BLaER1 treated with 17β-estradiol and CSF1 and Interleukin-3, amounts not matched to agents 10 nM and 100 nM (cell line): Measurements from ENCODE around the gene ART1.

Experiments
- H3K27ac ChIP-seq, 11 experiments: shearing (Covaris generic); formaldehyde crosslinking; 2 replicates each; pipeline ENCODE4 v1.8.1; 2022
- H3K27me3 ChIP-seq, 11 experiments: shearing (Covaris generic); formaldehyde crosslinking; 2 replicates each; pipeline ENCODE4 v1.8.1; 2022
- H3K36me3 ChIP-seq, 11 experiments: shearing (Covaris generic); formaldehyde crosslinking; 2 replicates each; pipeline ENCODE4 v1.8.1; 2022
- H3K4me1 ChIP-seq, 10 experiments: shearing (Covaris generic); formaldehyde crosslinking; 2 replicates each; pipeline ENCODE4 v1.8.1; 2022
- H3K4me2 ChIP-seq, 11 experiments: shearing (Covaris generic); formaldehyde crosslinking; 2 replicates each; pipeline ENCODE4 v1.8.1; 2022
- H3K4me3 ChIP-seq, 10 experiments: shearing (Covaris generic); formaldehyde crosslinking; 2 replicates each; pipeline ENCODE4 v1.8.1; 2022
- H3K9ac ChIP-seq, 11 experiments: shearing (Covaris generic); formaldehyde crosslinking; 2 replicates each; pipeline ENCODE4 v1.8.1; 2022
- H3K9me3 ChIP-seq, 11 experiments: shearing (Covaris generic); formaldehyde crosslinking; replicated peaks in 1 of 11; 2 replicates each; pipeline ENCODE4 v1.8.1; 2022
- H4K20me1 ChIP-seq, 11 experiments: shearing (Covaris generic); formaldehyde crosslinking; 2 replicates each; pipeline ENCODE4 v1.8.1; 2022
- Cebpa-rat ChIP-seq, 11 experiments: shearing (Covaris generic); IDR thresholded peaks; 2 replicates each; pipeline ENCODE4 v1.8.1; 2022

The ART1 gene

DNA sequence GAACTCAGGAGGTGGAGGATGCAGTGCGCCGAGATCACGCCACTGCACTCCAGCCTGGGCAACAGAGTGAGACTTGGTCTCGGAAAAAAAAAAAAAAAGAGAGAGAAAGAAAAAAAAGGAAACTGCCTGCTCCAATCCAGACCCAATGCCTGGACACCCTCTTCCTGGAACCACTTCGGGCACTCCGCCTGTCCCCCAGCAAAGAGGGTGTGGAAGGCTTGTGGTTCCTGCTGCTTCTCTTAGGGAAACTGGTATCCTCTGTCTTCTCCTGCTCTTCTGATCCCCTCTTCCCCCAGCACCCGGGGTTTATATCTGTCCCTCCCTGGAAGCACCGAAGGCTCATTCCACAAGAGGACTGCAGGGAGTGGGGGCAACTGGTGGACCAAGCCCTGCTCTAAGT is 13.3 kb downstream of the ART1 start:
- H3K4me1 ChIP-seq = no peaks in the 10 kb centered on the region
- H3K9ac ChIP-seq = no peak overlapping the region
- no peak for TF ChIP-seq Cebpa-rat (IDR thresholded peaks at IDR 0.05)
- H3K27ac ChIP-seq = no peak overlapping the region
- H4K20me1 ChIP-seq = no peaks in the 10 kb centered on the region
- H3K36me3 ChIP-seq = no peaks in the 10 kb centered on the region
- H3K27me3 ChIP-seq = no peaks in the 10 kb centered on the region
- H3K4me2 ChIP-seq = no peak overlapping the region
- H3K9me3 ChIP-seq = no peaks in the 10 kb centered on the region
- no peak overlapping the region for H3K4me3 ChIP-seq

DNA sequence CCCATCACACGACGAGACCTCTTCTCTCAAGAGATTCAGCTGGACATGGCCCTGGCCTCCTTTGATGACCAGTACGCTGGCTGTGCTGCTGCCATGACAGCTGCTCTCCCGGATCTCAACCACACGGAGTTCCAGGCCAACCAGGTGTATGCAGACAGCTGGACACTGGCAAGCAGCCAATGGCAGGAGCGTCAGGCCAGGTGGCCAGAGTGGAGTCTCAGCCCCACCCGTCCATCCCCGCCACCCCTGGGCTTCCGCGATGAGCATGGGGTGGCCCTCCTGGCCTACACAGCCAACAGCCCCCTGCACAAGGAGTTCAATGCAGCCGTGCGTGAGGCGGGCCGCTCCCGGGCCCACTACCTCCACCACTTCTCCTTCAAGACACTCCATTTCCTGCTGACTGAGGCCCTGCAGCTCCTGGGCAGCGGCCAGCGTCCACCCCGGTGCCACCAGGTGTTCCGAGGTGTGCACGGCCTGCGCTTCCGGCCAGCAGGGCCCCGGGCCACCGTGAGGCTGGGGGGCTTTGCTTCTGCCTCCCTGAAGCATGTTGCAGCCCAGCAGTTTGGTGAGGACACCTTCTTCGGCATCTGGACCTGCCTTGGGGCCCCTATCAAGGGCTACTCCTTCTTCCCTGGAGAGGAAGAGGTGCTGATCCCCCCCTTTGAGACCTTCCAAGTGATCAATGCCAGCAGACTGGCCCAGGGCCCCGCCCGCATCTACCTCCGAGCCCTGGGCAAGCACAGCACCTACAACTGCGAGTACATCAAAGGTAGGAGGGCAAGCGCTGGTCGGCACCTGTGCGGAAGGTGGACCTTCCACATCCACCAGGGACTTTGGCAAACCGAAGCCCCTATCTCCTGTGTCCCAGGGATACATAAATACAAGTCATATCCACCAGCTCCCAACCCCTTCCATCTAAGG is 14.9 kb downstream of the ART1 start:
- H3K9me3 ChIP-seq = no peaks in the 10 kb centered on the region
- no peaks in the 10 kb centered on the region for H3K27me3 ChIP-seq
- H3K4me2 ChIP-seq = no peak overlapping the region
- no peaks in the 10 kb centered on the region for H4K20me1 ChIP-seq
- H3K4me3 ChIP-seq = no peak overlapping the region
- TF ChIP-seq Cebpa-rat (IDR thresholded peaks at IDR 0.05) = no peak
- no peak overlapping the region for H3K27ac ChIP-seq
- no peak overlapping the region for H3K9ac ChIP-seq
- peaks cover 8 to 15% (median 11%) of the 10 kb centered on the region in 11 experiments for H3K36me3 ChIP-seq
- H3K4me1 ChIP-seq = no peaks in the 10 kb centered on the region

DNA sequence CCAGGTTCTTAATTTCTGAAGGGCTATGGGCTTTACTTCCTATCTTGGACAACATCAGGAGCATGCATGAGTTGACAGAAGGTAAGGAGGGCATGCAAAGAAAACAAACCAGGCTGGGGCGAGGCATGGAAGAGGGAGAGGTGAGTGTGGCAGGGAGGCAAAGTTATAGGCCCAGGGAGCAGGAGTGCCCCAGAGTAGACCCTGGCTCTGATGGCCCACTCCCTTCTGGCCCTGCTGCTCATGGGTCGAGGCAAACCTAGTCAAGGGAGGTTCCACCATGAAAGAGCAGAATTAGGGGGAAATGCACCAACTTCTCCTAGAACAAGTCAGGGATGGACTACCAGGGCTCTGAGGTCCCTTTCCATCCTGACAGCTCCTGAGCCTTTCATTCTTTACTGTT is 16.0 kb downstream of the ART1 start:
- Histone ChIP-seq H3K36me3 (peaks cover 11 to 26% (median 22%) of the 10 kb centered on the region in 11 experiments), H3K9me3 (no peaks in the 10 kb centered on the region), H3K27ac (no peak overlapping the region), H3K4me2 (no peak overlapping the region), H3K4me1 (peaks cover 0 to 8% (median 5%) of the 10 kb centered on the region in 10 experiments; a peak in 11 of 20 replicates), H4K20me1 (peaks cover 0 to 6% (median 0%) of the 10 kb centered on the region in 11 experiments; a peak in 1 of 22 replicates), H3K27me3 (no peaks in the 10 kb centered on the region), H3K9ac (no peak overlapping the region), H3K4me3 (no peak overlapping the region)
- no peak for TF ChIP-seq Cebpa-rat (IDR thresholded peaks at IDR 0.05)

DNA sequence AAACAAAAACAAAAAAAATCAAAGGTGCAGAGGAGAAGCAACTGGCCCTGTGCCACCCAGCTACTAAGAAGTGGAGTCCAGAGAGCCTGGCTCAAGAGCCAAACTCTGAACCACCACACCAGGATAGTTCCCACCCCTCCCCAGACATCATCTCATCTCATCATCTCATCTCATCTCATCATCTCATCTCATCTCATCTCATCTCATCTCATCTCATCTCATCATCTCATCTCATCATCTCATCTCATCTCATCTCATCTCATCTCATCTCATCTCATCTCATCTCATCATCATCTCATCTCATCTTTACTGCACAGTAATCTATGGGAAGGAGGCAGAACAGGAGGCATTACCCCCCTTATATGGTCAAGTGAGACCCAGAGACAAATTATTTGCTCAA is 17.9 kb downstream of the ART1 start:
- H3K27ac ChIP-seq = no peak overlapping the region
- H3K9me3 ChIP-seq = no peaks in the 10 kb centered on the region
- TF ChIP-seq Cebpa-rat (IDR thresholded peaks at IDR 0.05) = no peak
- H3K9ac ChIP-seq = no peak overlapping the region
- no peak overlapping the region for H3K4me3 ChIP-seq
- H4K20me1 ChIP-seq = peaks cover 0 to 10% (median 0%) of the 10 kb centered on the region in 11 experiments; a peak in 7 of 22 replicates
- H3K36me3 ChIP-seq = peaks cover 28 to 45% (median 41%) of the 10 kb centered on the region in 11 experiments
- no peak overlapping the region for H3K4me2 ChIP-seq
- no peaks in the 10 kb centered on the region for H3K27me3 ChIP-seq
- peaks cover 0 to 17% (median 9%) of the 10 kb centered on the region in 10 experiments; a peak in 11 of 20 replicates for H3K4me1 ChIP-seq

DNA sequence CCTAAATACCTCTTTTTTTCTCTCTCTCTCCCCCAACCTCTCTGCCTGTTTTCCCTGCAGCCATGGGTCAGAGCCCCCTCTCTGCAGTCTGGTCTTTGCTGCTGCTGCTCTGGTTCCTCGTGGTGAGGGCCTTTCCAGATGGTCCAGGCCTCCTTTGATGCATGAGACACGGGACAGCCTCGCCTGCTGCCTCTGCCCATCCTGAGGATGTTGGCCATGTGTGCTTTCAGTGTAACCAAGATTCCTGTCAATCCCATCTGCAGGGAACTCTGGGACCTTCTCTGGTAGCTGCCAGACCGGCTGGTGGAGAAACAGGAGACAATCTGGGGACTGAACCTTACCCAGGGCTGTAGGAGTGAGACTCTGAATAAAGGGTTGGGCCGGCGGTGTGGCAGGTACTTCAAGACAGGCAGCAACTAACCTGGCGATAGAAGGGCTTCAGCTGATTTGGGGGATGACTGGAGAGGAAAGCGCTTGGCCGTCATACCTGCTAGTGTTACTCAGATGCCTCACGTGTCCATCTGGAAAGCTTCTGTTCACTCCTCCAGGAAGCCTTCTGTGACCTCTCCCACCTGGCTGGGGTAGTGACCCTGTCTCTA is 19.2 kb downstream of the ART1 start:
- Histone ChIP-seq H4K20me1 (peaks cover 0 to 20% (median 0%) of the 10 kb centered on the region in 11 experiments; a peak in 8 of 22 replicates), H3K27ac (no peak overlapping the region), H3K4me2 (no peak overlapping the region), H3K9ac (no peak overlapping the region), H3K36me3 (peaks cover 36 to 58% (median 53%) of the 10 kb centered on the region in 11 experiments), H3K4me3 (no peak overlapping the region), H3K27me3 (no peaks in the 10 kb centered on the region), H3K9me3 (no peaks in the 10 kb centered on the region), H3K4me1 (peaks cover 0 to 17% (median 9%) of the 10 kb centered on the region in 10 experiments; a peak in 11 of 20 replicates)
- TF ChIP-seq Cebpa-rat (IDR thresholded peaks at IDR 0.05) = no peak

DNA sequence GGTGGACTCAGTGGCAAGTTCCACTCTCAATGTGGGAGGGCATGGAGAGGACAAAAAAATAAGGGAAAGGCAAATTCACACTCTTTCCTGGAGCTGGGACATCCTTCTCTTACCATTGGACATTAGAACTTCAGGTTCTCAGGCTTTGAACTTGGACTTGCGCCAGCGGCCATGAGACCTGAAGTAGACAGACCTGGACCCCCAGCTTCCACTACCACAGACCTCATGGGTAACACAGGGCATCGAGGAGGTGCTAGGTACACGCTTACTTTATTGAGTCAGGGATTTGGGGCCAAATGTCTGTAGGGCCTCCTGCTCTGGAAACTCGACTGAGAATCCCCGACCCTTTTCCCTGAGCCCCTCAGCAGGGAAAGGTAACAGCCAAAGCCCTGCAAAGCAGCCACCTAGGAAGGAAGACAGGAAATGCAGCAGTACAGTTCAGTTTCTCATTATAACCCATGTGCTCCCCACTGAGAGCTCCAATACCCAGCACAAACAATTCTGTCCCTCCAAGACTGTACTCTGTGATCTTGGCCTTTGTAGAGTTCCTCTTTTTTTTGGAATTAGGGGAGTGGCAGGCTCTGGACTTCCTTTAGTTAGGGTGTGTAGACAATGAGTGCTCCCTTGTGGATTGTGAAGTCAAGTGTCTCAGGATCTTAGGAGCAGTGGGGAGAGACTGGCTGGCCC is 20.6 kb downstream of the ART1 start:
- Histone ChIP-seq H3K4me1 (peaks cover 0 to 17% (median 9%) of the 10 kb centered on the region in 10 experiments; a peak in 11 of 20 replicates), H4K20me1 (peaks cover 0 to 33% (median 4%) of the 10 kb centered on the region in 11 experiments; a peak in 11 of 22 replicates), H3K9me3 (no peaks in the 10 kb centered on the region), H3K27ac (0 out of 22 replicates have a peak overlapping the region, but pooled peaks of 1 of the 11 experiments have one; percentile 13), H3K27me3 (no peaks in the 10 kb centered on the region), H3K4me3 (no peak overlapping the region), H3K4me2 (peak overlapping the region in 5 of 11 experiments; percentile 27 to 56 (median 47); a peak in 7 of 22 replicates), H3K9ac (no peak overlapping the region; a peak in 1 of 22 replicates), H3K36me3 (peaks cover 49 to 72% (median 66%) of the 10 kb centered on the region in 11 experiments)
- TF ChIP-seq Cebpa-rat (IDR thresholded peaks at IDR 0.05) = no peak

DNA sequence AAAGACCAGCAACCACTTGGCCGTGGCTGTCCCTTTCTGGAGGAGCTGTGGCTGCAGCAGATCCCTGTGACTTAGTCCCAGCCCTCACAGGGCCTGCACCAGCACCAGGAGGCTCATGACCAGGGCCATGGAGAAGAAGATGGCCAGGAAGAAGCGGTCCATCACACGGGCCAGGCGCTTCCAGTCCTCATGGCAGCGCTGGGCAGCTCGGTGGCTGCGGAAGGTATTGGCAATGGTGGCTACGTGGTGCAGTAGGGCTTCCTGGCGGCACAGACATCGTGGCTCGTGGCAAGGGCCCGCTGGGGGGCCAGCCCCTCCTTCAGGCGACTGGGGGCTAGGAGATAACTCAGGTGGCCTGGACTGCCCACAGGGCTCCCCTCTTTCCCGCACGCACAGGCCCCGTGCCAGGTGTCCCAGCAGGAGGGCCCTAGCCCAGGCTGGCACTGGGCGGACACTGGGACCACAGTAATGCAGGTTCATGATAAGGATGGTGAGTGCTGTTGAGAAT is 21.1 kb downstream of the ART1 start:
- H3K27ac ChIP-seq = no peak overlapping the region
- TF ChIP-seq Cebpa-rat (IDR thresholded peaks at IDR 0.05) = no peak
- H4K20me1 ChIP-seq = peaks cover 0 to 39% (median 7%) of the 10 kb centered on the region in 11 experiments; a peak in 13 of 22 replicates
- H3K9ac ChIP-seq = no peak overlapping the region; a peak in 1 of 22 replicates
- no peak overlapping the region for H3K4me3 ChIP-seq
- peaks cover 0 to 17% (median 9%) of the 10 kb centered on the region in 10 experiments; a peak in 11 of 20 replicates for H3K4me1 ChIP-seq
- H3K9me3 ChIP-seq = no peaks in the 10 kb centered on the region
- H3K4me2 ChIP-seq = peak overlapping the region in 5 of 11 experiments; percentile 27 to 56 (median 47); a peak in 7 of 22 replicates
- H3K27me3 ChIP-seq = no peaks in the 10 kb centered on the region
- peaks cover 55 to 78% (median 72%) of the 10 kb centered on the region in 11 experiments for H3K36me3 ChIP-seq

DNA sequence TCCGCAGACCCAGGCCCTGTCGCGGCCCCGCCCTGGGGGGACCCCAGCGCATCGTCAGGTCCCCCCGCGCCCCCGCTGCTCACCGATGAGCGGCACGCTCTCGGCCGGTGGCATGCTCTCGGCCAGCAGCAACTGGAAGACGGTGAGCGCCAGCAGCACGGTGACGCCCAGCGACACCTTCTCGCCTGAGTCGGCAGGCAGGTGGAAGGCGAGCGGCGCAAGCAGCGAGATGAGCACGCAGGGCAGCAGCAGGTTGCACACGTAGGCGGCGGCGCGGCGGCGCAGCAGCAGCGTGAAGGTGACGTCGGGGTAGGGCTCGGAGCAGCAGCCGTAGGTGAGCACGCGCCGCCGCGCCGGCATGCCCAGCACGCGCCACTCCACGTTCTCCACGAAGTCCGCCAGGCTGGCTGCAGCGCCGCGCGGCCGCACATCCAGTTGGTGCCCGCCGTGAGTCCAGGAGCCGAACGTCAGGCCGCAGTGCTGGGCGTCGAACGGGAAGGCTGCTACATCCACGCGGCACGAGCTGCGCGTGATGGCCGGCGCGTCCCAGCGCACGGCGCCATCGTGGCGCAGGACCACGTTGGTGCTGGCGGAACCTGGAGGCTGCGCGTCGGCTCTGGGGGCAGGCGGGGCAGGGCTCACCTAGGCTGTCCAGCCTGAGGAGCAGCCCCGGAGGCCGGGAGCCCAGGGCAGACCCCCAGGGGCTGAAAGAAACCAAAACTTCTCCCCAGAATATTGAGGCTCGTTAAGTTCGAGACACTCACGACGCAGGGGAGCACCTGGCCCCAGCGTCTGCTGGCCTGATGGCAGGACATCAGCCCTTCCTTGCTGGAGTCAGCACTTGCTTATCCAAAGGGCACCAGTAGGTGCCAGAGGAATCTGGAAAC is 22.5 kb downstream of the ART1 start:
- Histone ChIP-seq H4K20me1 (peaks cover 0 to 52% (median 11%) of the 10 kb centered on the region in 11 experiments; a peak in 13 of 22 replicates), H3K9ac (no peak overlapping the region), H3K4me3 (no peak overlapping the region), H3K4me1 (peaks cover 0 to 17% (median 9%) of the 10 kb centered on the region in 10 experiments; a peak in 11 of 20 replicates), H3K36me3 (peaks cover 68 to 91% (median 85%) of the 10 kb centered on the region in 11 experiments), H3K4me2 (no peak overlapping the region), H3K9me3 (no peaks in the 10 kb centered on the region), H3K27me3 (no peaks in the 10 kb centered on the region), H3K27ac (no peak overlapping the region)
- TF ChIP-seq Cebpa-rat (IDR thresholded peaks at IDR 0.05) = no peak
